Activated CD4-positive, alpha-beta T cell treated with anti-CD3 and anti-CD28 coated beads for 36 hours (primary cell): ENCODE results near the gene PCBD1. TPM values are rescaled to one million over a fixed set of nuclear protein-coding genes. Genes with fewer than 3 reads are reported as not detected.
A peak's percentile ranks its signal among the peaks of the same experiment; 100 is the strongest.

Experiments used
- ATAC-seq: fragments of 200-7000 bp; cut with Tn5 transposase; one replicate; pipeline ENCODE4 v1.10.0; 2021; ENCODE audit warnings: mild to moderate bottlenecking, moderate library complexity
- CTCF ChIA-PET: fragments of 350-600 bp; sonication (Branson Sonifier 250); formaldehyde crosslinking; loops from one replicate; lab custom pipeline; 2021; ENCODE audit warnings: antibody characterized with exemption; lab: Charles Lee
- POLR2A ChIA-PET: fragments of 350-600 bp; sonication (Branson Sonifier 250); formaldehyde crosslinking; loops from one replicate; lab custom pipeline; 2021; ENCODE audit warnings: antibody characterized with exemption, inconsistent platforms; lab: Charles Lee
- DNase-seq: peaks from one replicate; pipeline ENCODE4 v3.0.0-alpha.2; 2020
- H3K27ac Mint-ChIP-seq: one replicate; pipeline ENCODE4 v1.8.0; 2021; ENCODE audit warnings: mixed read lengths
- H3K27me3 Mint-ChIP-seq: one replicate; pipeline ENCODE4 v1.8.0; 2021; ENCODE audit warnings: mixed read lengths
- H3K36me3 Mint-ChIP-seq: one replicate; pipeline ENCODE4 v1.8.0; 2021; ENCODE audit warnings: low read depth, mixed read lengths
- H3K4me1 Mint-ChIP-seq: one replicate; pipeline ENCODE4 v1.8.0; 2021; ENCODE audit warnings: mixed read lengths
- H3K4me3 Mint-ChIP-seq: one replicate; pipeline ENCODE4 v1.8.0; 2021; ENCODE audit warnings: mild to moderate bottlenecking, moderate library complexity, mixed read lengths
- H3K9me3 Mint-ChIP-seq: one replicate; pipeline ENCODE4 v1.8.0; 2021; ENCODE audit warnings: low read depth, mixed read lengths
- intact Hi-C, 2 experiments: fragments of 100-400 bp; cut with DNase I in 1 of 2; cut with micrococcal nuclease in 1 of 2; formaldehyde crosslinking; loops; one replicate each; pipeline versions ENCODE4 v1.14.2 to v1.15.1; 2022 to 2024; cut with DNase I, micrococcal nuclease
- total RNA-seq, 2 experiments: library from RNA; stranded (reverse); gene quantifications; one replicate each; pipeline ENCODE4 v1.2.3, GENCODE V29; 2021

The PCBD1 gene
- total RNA-seq, 2 experiments from 2014 or later: 40.1 to 47.6 TPM

- H3K27ac Mint-ChIP-seq: no peak overlapping the region
- no peaks in the 10 kb centered on the region for H3K9me3 Mint-ChIP-seq
- CTCF ChIA-PET: no interaction called here
- intact Hi-C loops: no loop called here
- H3K4me3 Mint-ChIP-seq: no peak overlapping the region
- no peak for DNase-seq
- ATAC-seq: no peak
- no peaks in the 10 kb centered on the region for H3K27me3 Mint-ChIP-seq
- H3K36me3 Mint-ChIP-seq: no peaks in the 10 kb centered on the region
- no peaks in the 10 kb centered on the region for H3K4me1 Mint-ChIP-seq
- POLR2A ChIA-PET: no interaction called here
Measured at GRCh38 chr10:70907637-70908405, 19.5 kb upstream of the PCBD1 start.

GRCh38 chr10:70906953-70907636, 18.7 kb upstream of the PCBD1 start:
- no peak overlapping the region for H3K27ac Mint-ChIP-seq
- H3K36me3 Mint-ChIP-seq: no peaks in the 10 kb centered on the region
- no peak for ATAC-seq
- no peaks in the 10 kb centered on the region for H3K27me3 Mint-ChIP-seq
- no peaks in the 10 kb centered on the region for H3K9me3 Mint-ChIP-seq
- CTCF ChIA-PET: no interaction called here
- POLR2A ChIA-PET: no interaction called here
- intact Hi-C loops: no loop called here
- H3K4me3 Mint-ChIP-seq: no peak overlapping the region
- no peaks in the 10 kb centered on the region for H3K4me1 Mint-ChIP-seq
- DNase-seq: no peak

DNA sequence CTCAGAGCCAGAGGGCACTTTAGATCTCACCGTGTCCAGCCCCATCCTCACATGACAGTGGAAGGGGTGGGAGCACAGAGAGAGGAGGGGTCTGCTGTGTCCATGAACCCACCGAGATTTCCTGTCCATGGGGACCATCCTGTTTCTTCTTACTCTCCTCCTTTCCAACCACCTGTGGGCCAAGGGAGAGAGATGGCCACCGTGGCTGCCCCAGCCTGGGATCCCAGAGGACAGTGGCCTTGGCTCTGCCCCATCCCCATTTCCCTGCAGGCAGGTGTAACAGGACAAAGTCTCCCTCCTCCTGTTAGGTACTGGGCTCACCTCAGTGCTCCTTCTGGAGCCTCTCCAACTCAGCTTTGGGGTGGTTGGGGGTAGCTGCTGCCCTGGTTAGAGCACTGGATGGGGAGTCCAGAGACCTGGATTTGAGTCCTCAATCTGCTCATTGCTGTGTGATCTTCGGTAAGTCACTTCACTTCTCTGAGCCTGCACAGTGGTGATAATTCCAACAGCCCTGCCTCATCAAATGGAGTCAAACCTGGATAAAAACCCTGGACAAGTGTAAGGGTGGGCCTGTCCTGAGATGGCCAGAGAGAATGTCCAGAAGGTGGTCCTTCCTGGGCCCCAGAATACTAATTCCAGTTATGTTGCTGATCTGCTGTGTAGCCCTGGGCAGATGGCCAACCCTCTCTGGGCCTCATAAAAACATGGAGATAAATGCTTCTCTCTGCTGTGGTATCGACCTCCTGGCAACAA, 17.8 kb upstream of the PCBD1 start:
- Mint-ChIP-seq H3K4me3 (no peak overlapping the region), H3K9me3 (no peaks in the 10 kb centered on the region), H3K4me1 (no peaks in the 10 kb centered on the region), H3K36me3 (no peaks in the 10 kb centered on the region), H3K27ac (no peak overlapping the region), H3K27me3 (no peaks in the 10 kb centered on the region)
- no peak for ATAC-seq
- no peak for DNase-seq
- ChIA-PET POLR2A (interaction anchor here (0.7 kb wide), 1 partner anchor 629 kb away, joined by 3 read pairs; no protein-coding TSS in a partner anchor), CTCF (interaction anchor here (0.7 kb wide), 1 partner anchor 35 kb away, joined by 3 read pairs; no protein-coding TSS in a partner anchor)
- intact Hi-C loops: no loop called here

DNA sequence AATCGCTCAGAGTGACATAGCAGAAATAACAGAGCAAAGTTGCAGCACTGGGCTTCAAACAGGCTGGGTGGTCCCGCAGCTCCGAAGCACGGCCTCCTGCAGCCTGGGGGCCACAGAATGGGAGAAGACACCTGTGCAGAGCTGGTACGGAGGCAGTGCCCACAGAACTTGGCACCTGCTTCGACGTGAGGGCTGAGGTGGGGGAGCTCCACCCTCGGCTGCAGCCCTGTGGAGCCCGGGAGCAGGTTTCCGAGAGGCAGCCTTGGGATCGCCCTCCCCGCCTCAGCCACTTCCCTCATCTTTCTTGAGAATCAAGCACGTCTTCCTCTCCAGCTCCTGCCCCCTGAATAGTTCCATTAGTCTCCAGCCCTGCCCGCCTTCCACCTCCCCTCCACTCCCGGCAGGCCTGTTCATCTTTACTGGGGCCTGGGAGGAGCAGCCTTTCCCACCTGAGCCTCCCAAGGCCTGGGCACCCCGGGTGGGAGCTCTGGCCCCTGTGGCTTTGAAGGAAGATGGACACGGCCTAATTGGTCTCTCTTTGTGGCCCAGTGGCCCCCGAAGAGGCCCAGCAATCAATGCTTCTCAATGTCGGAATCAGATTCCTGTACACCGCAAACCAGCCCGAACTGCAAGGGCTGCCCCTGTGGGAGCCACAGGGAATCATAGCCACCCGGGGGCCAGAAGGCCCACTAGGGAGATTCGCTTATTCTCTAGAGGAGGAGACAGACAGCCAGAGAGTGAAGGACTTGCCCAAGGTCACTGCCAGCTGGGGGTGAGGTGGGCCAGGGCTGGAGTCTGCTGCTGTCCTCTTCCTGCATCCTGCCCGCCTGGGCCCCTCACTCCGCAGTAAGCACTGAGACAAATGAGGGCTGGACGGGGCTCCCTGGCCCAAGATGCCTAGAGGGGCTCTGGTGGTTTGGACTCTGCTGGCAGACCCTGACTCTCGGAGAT, 17.0 kb upstream of the PCBD1 start:
- intact Hi-C loops: no loop called here
- DNase-seq: no peak
- ChIA-PET CTCF (interaction anchor here (0.7 to 1.6 kb wide), 3 partner anchors 36 to 269 kb away, joined by 3 read pairs; no protein-coding TSS in a partner anchor), POLR2A (interaction anchor here (0.7 kb wide), 1 partner anchor 630 kb away, joined by 3 read pairs; no protein-coding TSS in a partner anchor)
- no peak overlapping the region for H3K4me3 Mint-ChIP-seq
- no peaks in the 10 kb centered on the region for H3K9me3 Mint-ChIP-seq
- H3K4me1 Mint-ChIP-seq: no peaks in the 10 kb centered on the region
- no peak overlapping the region for H3K27ac Mint-ChIP-seq
- ATAC-seq: no peak
- H3K36me3 Mint-ChIP-seq: no peaks in the 10 kb centered on the region
- H3K27me3 Mint-ChIP-seq: no peaks in the 10 kb centered on the region

DNA sequence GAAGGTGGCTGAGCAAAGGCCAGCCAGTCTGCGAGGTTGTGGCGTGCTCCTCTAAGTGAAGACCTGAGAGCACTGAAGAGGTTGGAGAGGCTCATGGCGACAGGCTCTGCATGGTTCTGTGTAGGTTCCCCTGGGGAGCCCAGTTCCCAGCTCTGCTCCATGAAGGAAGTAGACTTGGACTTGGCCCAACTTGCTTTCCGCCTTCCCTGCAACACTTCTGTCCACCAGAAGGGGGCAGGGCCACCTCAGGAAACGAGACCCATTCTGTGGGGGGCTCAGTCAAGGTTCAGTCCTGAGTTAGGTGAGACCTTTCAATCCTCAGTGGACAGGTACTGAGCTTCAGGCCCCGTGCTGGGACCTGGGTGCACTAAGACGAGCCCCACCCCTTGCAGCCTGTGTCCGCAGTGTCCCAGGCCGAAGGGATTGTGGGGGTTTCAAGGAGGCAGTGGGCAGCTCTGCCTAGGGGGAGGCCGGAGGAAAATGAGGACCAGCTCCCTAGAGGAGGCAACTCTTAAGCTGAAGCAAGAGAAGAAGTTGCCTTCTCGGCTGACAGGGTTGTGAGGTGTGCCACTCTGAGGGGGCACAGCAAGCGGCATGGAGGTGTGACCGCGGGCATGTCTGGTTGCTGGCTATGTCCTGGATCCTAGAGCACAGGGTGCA, 15.0 kb upstream of the PCBD1 start:
- intact Hi-C loops: loop anchor here in 1 of 2 experiments (1.0 kb wide), 2 partner anchors 306 to 382 kb away; no protein-coding TSS in a partner anchor
- Mint-ChIP-seq H3K27me3 (no peaks in the 10 kb centered on the region), H3K4me1 (no peaks in the 10 kb centered on the region), H3K9me3 (no peaks in the 10 kb centered on the region), H3K36me3 (no peaks in the 10 kb centered on the region), H3K4me3 (no peak overlapping the region), H3K27ac (no peak overlapping the region)
- no peak for ATAC-seq
- ChIA-PET POLR2A (interaction anchor here (0.6 kb wide), 1 partner anchor 14 kb away, joined by 3 read pairs; no protein-coding TSS in a partner anchor), CTCF (interaction anchor here (0.5 to 2.0 kb wide), 12 partner anchors 9 to 1122 kb away, joined by 3 to 5 read pairs (median 4); no protein-coding TSS in a partner anchor)
- DNase-seq: peak; percentile 56

DNA sequence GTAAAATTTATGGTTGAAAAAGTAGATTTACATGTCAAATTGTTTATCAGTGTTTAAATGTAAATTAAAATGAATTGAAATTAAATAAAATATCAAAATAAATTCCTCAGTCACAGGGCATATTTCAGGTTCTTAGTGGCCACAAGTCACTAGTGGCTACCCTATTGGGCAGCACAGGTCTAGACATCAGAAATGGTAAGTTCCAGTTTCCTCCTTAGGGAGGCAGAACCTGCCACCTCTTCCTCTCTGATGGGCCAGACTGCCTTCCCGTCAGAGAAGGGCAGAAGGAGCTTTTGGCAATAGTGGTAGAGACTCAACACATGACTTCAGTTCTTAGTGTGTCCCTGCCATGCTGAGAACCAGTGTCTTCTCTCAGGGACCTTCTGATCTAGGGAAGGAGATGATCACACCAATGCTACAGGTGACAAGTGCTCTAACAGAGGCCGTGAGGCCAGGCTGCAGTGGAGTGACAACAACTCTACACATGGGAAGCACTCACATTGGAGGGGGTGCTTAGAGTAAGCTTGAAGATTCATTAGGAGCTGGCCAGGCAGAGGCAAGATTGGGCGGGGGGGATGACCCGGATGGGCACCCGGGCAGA, 14.4 kb upstream of the PCBD1 start:
- DNase-seq (no peak), ATAC-seq (no peak)
- intact Hi-C loops: loop anchor here in 1 of 2 experiments (1.0 kb wide), 2 partner anchors 307 to 383 kb away; no protein-coding TSS in a partner anchor
- no peaks in the 10 kb centered on the region for H3K4me1 Mint-ChIP-seq
- no peaks in the 10 kb centered on the region for H3K36me3 Mint-ChIP-seq
- no peak overlapping the region for H3K27ac Mint-ChIP-seq
- no peaks in the 10 kb centered on the region for H3K9me3 Mint-ChIP-seq
- POLR2A ChIA-PET: interaction anchor here (0.6 kb wide), 1 partner anchor 13 kb away, joined by 3 read pairs; no protein-coding TSS in a partner anchor
- CTCF ChIA-PET: interaction anchor here (0.6 to 2.0 kb wide), 12 partner anchors 10 to 513 kb away, joined by 3 to 5 read pairs (median 4); no protein-coding TSS in a partner anchor
- H3K4me3 Mint-ChIP-seq: no peak overlapping the region
- no peaks in the 10 kb centered on the region for H3K27me3 Mint-ChIP-seq

- CTCF ChIA-PET: interaction anchor here (0.6 to 2.0 kb wide), 6 partner anchors 43 to 738 kb away, joined by 3 to 5 read pairs (median 4); no protein-coding TSS in a partner anchor
Measured at GRCh38 chr10:70901276-70901878, 13.0 kb upstream of the PCBD1 start.

DNA sequence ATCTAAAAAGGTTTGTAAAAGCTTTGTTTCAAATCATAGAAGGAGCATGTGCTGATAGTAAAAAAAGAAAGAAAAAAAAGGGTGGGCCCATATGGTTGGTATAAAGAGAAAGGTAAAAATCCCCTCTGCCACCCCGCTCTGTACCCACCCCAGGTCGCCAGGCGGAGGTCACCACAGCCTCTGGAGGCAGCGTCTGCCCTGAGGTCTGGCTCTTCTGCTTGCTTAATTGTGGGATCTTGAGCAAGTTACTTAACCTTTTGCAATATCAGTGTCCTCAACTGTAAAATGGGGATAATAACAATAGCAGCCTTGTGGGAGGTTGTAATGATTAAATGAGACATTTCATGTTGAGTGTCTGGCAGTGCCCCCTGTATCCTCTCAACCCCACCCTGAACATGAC, 10.7 kb upstream of the PCBD1 start:
- no peak overlapping the region for H3K27ac Mint-ChIP-seq
- no peak for ATAC-seq
- H3K4me3 Mint-ChIP-seq: no peak overlapping the region
- no peaks in the 10 kb centered on the region for H3K27me3 Mint-ChIP-seq
- ChIA-PET CTCF (no interaction called here), POLR2A (no interaction called here)
- H3K36me3 Mint-ChIP-seq: no peaks in the 10 kb centered on the region
- no peak for DNase-seq
- peaks cover 2% of the 10 kb centered on the region for H3K4me1 Mint-ChIP-seq
- no peaks in the 10 kb centered on the region for H3K9me3 Mint-ChIP-seq
- intact Hi-C loops: no loop called here

More at GRCh38 chr10:70901276-70901878, 13.0 kb upstream of the PCBD1 start:
- DNase-seq (no peak), ATAC-seq (no peak)
- Mint-ChIP-seq H3K9me3 (no peaks in the 10 kb centered on the region), H3K4me3 (no peak overlapping the region), H3K36me3 (no peaks in the 10 kb centered on the region), H3K27ac (no peak overlapping the region), H3K27me3 (no peaks in the 10 kb centered on the region), H3K4me1 (no peaks in the 10 kb centered on the region)
- intact Hi-C loops: no loop called here
- POLR2A ChIA-PET: no interaction called here

DNA sequence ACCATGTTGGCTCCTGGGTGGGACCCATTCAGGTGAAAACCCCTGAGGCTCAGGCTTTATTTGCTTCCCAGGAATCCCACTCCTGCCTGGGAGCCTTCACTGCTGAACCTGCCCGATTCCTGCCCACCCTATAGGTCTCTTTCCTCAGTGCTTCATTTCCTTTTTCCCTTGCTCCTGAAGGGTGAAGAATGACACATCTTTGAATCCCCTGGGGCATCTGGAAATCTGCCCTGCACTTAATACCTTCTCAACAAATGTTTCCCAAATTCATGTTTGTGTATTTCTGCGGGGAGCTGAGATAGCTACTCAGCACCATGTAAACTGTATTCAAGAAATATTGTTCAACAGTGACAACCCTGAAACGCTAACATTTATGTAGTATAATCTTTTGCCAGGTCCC, 10.3 kb upstream of the PCBD1 start:
- no peak overlapping the region for H3K4me3 Mint-ChIP-seq
- no peaks in the 10 kb centered on the region for H3K9me3 Mint-ChIP-seq
- no peak overlapping the region for H3K27ac Mint-ChIP-seq
- ATAC-seq (no peak), DNase-seq (no peak)
- POLR2A ChIA-PET: no interaction called here
- CTCF ChIA-PET: no interaction called here
- no peaks in the 10 kb centered on the region for H3K36me3 Mint-ChIP-seq
- peaks cover 2% of the 10 kb centered on the region for H3K4me1 Mint-ChIP-seq
- intact Hi-C loops: no loop called here
- H3K27me3 Mint-ChIP-seq: no peaks in the 10 kb centered on the region
